Activated CD8-positive, alpha-beta memory T cell treated with anti-CD3 and anti-CD28 coated beads, Interleukin-2, amount 50 U/mL, for 1 hour (primary cell): ENCODE data around the gene ATXN7L1.
A peak's percentile ranks its signal among the peaks of the same experiment; 100 is the strongest.

Experiments used
- DNase-seq: peaks from one replicate; pipeline ENCODE4 v3.0.0-alpha.2; 2020; ENCODE audit errors: extremely low read depth

Gene ATXN7L1, protein sequence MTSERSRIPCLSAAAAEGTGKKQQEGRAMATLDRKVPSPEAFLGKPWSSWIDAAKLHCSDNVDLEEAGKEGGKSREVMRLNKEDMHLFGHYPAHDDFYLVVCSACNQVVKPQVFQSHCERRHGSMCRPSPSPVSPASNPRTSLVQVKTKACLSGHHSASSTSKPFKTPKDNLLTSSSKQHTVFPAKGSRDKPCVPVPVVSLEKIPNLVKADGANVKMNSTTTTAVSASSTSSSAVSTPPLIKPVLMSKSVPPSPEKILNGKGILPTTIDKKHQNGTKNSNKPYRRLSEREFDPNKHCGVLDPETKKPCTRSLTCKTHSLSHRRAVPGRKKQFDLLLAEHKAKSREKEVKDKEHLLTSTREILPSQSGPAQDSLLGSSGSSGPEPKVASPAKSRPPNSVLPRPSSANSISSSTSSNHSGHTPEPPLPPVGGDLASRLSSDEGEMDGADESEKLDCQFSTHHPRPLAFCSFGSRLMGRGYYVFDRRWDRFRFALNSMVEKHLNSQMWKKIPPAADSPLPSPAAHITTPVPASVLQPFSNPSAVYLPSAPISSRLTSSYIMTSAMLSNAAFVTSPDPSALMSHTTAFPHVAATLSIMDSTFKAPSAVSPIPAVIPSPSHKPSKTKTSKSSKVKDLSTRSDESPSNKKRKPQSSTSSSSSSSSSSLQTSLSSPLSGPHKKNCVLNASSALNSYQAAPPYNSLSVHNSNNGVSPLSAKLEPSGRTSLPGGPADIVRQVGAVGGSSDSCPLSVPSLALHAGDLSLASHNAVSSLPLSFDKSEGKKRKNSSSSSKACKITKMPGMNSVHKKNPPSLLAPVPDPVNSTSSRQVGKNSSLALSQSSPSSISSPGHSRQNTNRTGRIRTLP

GRCh38 chr7:105876091-105876963, at the start of gene ATXN7L1:
Gene ATXN7L1 (minus strand): TSS chr7:105876599. CDS start chr7:105876558, 41 bp downstream.
- peak; percentile 62 for DNase-seq

GRCh38 chr7:105926131-105926530, 49.7 kb upstream of the ATXN7L1 start:
- DNase-seq = no peak

DNA sequence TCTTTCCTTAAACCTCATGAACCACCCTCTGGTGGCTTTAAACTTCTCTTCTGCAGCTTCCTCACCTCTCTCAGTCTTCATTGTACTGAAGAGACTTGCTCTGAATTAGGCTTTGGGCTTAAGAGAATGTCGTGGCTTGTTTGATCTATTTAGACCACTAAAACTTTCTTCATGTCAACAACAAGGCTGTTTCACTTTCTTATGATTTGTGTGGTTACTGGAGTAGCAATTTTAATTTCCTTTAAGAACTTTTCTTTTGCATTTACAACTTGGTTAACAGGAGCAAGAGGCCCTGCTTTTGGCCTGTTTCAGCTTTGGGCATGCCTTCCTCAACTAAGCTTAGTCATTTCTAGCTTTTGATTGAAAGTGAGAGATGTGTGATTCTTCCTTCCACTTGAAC, 48.5 kb upstream of the ATXN7L1 start:
- DNase-seq = no peak

DNA sequence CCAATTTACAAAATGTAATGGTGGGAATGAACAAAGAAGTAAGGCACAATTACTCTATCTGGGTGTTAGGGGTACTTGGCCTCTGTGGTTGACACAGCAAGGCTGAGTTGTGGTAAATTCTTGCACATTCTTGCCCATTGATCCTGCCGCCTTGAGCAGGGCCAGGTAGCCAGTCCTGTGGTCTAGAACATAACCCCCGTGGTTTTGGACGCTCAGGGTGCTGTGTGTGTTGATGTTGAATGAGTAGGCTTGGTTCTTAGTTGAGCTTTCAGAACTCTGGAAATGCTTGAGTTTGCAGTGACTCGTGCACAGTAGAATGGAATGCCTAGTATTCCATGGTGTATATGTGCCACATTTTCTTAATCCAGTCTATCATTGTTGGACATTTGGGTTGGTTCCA, 44.4 kb upstream of the ATXN7L1 start:
- DNase-seq = no peak

DNA sequence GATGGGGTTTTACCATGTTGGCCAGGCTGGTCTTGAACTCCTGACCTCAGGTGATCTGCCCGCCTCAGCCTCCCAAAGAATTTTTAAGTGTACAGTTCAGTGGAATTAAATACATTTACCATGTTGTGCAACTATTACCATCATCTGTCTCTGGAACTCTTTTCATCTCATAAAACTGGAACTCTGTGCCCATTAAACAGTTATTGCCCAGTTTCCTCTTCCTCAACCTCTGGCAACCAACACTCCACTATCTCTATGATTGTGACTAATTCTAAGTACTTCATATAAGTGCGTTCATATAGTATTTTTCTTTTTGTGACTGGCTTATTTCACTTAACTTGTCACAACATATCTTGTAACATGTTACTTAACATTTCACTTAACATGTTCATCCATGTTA, 41.3 kb upstream of the ATXN7L1 start:
- DNase-seq = no peak

GRCh38 chr7:105916603-105917002, 40.2 kb upstream of the ATXN7L1 start:
- no peak for DNase-seq

GRCh38 chr7:105913947-105914346, 37.5 kb upstream of the ATXN7L1 start:
- no peak for DNase-seq

GRCh38 chr7:105911961-105912575, 35.7 kb upstream of the ATXN7L1 start:
- DNase-seq = no peak

DNA sequence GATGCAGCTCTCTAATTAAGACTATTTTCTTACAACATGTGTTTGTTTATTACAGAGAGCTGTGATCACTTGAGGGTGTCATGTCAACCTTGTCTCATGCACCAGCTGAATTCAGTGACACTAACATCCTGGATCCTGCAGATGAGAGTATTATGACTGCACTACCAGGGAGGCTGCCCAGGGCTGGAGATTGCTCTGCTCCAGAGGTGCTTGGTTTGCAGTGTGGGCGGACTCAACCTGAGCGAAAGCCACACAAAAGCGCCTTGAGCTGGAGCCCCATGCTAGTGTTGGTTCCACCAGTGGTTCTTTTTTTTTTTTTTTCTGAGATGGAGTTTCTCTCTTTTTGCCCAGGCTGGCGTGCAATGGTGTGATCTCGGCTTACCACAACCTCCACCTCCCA, 33.8 kb upstream of the ATXN7L1 start:
- DNase-seq = no peak

DNA sequence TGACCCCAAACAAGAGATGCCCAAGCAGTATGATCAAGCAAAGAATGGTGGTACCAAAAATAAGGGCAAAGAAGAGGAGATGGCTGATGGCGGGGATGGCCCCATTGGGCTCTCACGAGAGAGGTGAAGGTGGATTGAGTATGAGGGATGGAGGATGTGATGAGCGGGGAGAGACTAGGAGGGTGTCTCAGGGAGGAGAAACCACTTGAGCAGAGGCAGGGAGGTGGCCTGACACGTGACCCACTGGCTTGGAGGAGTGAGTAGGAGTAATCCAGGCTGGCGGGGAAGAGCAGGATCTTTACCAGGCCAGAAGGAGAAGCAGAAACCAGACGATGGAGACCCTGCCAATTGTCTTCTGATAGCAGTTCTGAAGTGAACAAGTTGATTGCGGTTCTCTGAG, 33.3 kb upstream of the ATXN7L1 start:
- DNase-seq = no peak

- DNase-seq = no peak
Measured at GRCh38 chr7:105907129-105907846, 30.9 kb upstream of the ATXN7L1 start.

GRCh38 chr7:105906695-105907094, 30.3 kb upstream of the ATXN7L1 start:
- no peak for DNase-seq

- DNase-seq = no peak
Measured at GRCh38 chr7:105905910-105906568, 29.6 kb upstream of the ATXN7L1 start.

DNA sequence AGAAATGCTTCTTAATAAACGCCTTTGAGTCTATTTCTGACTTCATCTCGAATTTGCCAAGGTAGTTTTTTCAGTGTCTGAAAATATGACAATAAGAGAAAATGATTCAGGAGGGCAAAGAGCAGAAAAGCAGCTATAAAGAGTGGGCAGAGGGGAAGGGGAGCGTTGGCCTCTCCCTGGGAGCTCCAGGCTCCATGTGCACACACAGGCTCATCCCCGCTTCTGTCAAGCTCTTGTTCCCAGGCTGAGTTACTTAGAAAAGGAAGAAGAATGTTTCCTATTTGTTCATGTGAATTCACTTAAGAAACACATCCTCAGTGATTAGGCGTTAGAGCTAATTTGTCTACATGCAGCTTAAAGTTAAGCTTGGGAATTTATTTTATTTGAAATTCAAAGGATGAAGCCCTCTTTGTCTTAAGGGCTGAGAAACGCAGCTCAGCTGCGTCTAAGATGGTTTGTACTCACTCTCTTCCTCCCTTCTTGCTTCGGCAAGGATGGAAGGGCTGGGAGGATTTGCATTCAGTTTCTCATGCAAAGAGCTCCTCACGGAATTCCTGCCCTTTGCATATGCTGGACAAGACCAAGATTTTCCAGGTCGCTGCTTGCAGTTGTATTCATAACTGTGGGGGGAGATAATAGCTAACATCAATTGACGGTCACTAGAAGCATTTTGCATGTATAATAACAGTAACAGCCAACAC, 29.0 kb upstream of the ATXN7L1 start:
- no peak for DNase-seq

DNA sequence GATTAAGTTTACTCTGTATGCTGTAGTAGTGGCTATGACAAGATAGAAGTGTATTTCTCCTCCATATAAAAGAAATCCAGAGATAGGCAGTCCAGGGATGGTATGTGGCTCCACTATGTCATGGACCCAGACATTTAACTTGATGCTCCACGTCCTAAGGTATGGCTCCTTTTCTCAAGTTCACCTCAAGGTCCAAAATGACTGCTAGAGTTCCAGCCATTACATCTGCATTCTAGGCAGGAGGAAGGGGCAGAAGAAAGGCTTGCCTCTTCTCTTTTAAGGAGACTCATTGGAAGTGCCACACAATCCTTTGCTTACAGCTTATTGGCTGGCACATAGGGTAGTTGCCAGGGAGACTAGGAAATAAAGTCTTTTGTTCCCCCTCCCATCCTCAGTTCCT, 27.7 kb upstream of the ATXN7L1 start:
- no peak for DNase-seq

DNA sequence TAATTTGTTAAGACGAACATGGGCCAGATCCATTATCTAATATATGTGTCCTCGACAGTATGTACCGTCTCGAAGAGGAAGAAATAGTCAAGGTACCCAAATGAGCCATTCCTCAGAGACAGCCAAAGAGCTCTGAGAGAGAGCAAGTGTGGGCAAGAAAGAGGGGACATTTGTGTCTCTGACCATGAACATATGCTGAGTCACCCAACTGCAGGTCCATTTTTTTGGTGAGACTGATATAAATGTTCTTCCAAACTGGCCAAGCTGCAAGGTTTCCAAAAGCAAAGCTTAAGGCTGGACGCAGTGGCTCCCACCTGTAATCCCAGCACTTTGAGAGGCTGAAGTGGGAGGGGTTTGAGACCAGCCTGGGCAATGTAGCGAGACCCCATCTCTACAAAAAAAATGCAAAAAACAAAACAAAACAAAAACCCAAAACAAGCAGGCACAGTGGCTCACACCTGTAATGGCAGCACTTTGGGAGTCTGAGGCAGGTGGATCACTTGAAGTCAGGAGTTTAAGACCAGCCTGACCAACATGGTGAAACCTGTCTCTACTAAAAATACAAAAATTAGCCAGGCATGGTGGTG, 26.0 kb upstream of the ATXN7L1 start:
- no peak for DNase-seq

DNA sequence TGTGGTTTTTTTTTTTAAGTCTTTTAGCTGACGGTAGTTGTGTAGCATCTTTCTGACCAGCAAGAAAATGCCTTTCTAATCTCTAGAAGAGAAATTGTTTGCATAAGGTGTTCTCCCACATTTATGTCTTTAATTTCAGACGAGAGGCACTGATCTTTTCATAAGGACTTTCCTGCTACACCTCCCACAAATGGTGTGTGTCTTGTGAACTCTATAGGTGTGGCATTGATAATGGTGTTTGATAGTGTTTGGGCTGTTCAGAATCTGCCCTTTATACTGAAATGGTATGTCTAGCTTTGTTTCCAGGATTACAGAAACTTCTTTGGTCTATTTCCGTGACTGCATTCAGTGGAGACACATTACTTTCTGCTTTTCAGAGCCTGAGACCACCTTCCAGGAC, 21.6 kb upstream of the ATXN7L1 start:
- DNase-seq = no peak

GRCh38 chr7:105896407-105896911, 20.1 kb upstream of the ATXN7L1 start:
- DNase-seq = no peak

DNA sequence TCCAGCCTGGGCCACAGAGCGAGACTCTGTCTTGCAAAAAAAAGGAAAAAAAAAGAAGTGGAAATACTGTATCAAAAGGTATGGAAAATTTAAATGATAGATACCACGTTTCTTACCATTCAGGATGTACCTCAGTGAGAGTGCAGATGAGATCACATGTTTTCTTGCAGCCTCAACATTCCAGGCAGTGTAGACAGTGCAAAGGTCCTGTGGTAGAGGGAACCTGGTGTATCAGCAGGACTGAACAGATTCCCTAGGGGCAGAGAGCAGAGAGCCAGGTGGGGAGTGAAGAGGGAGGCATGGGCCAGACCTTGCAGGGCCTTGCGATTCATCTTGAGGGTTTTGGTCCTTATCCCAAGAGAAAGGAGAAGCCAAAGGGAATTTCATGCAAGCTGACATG, 17.7 kb upstream of the ATXN7L1 start:
- no peak for DNase-seq
